K562 (cell line): ENCODE results near the gene ZNF343. TPM values are rescaled to one million over a fixed set of nuclear protein-coding genes. Genes with fewer than 3 reads are reported as not detected.

Experiments
- ATAC-seq: fragments of 200-7000 bp; cut with Tn5 transposase; 3 replicates; pipeline ENCODE4 v1.9.1; 2020; ENCODE audit warnings: moderate library complexity
- BruUV-seq: library from RNA; stranded (reverse); fragments of 400-500 nt; replicated peaks from 2 replicates; lab custom pipeline; 2021; lab: Mats Ljungman, UMichigan
- CTCF ChIA-PET: fragments of 300-600 bp; formaldehyde crosslinking; extraction: SDS; loops from one replicate; lab custom pipeline; 2021; ENCODE audit warnings: low intra/inter-chr PET ratio; lab: Yijun Ruan, JAX
- POLR2A ChIA-PET: fragments of 300-600, 350-650 bp; sonication (Branson Sonifier 250); formaldehyde crosslinking; extraction: SDS; loops from one replicate; lab custom pipeline; 2021; ENCODE audit warnings: antibody characterized with exemption, inconsistent platforms; lab: Yijun Ruan, JAX
- DNase-seq, 4 experiments: peaks; one replicate each; pipeline versions ENCODE4 v3.0.0 to v3.0.0-alpha.2; 2011 to 2018; ENCODE audit warnings: low spot score in 3 of 4, mixed read lengths in 3 of 4; ENCODE audit errors: extremely low read depth in 1 of 4
- FAIRE-seq: peaks from 2 replicates; lab custom pipeline; 2011; peaks lifted over from hg19 to GRCh38; lab: Jason Lieb, UNC
- H2AFZ ChIP-seq: 2 replicates; pipeline ENCODE4 v1.6.0; 2011; ENCODE audit warnings: low read depth, low read length, control low read depth, inconsistent platforms
- H3K27ac ChIP-seq: fragments of 200-600 bp; 3 replicates; pipeline ENCODE4 v1.8.0; 2011; ENCODE audit warnings: low read depth, mild to moderate bottlenecking, control low read depth, inconsistent platforms, low read length, moderate library complexity, mixed read lengths; ENCODE audit errors: extremely low read depth
- H3K27me3 ChIP-seq, 2 experiments: fragments of 300-600 bp in 1 of 2; 2 replicates in 1 of 2; 3 replicates in 1 of 2; pipeline versions ENCODE4 v1.6.0 to v1.8.0; 2011; ENCODE audit warnings: inconsistent platforms in 2 of 2, low read length in 2 of 2, mild to moderate bottlenecking in 1 of 2, mixed read lengths in 1 of 2, moderate library complexity in 1 of 2; ENCODE audit not compliant: control insufficient read depth in 2 of 2, insufficient read depth in 2 of 2
- H3K36me3 ChIP-seq: fragments of 300-600 bp; 3 replicates; pipeline ENCODE4 v1.8.0; 2011; ENCODE audit warnings: mild to moderate bottlenecking, low read length, inconsistent platforms; ENCODE audit not compliant: control insufficient read depth, insufficient read depth
- H3K4me1 ChIP-seq, 2 experiments: fragments of 200-600 bp in 1 of 2; replicated peaks in 1 of 2; 2 replicates in 1 of 2; 3 replicates in 1 of 2; pipeline versions ENCODE4 v1.5.1 to v1.8.0; 2011; ENCODE audit warnings: inconsistent platforms in 2 of 2, low read length in 2 of 2, mild to moderate bottlenecking in 1 of 2, mixed read lengths in 1 of 2, moderate library complexity in 1 of 2; ENCODE audit not compliant: control insufficient read depth in 2 of 2, insufficient read depth in 2 of 2
- H3K4me2 ChIP-seq: 2 replicates; pipeline ENCODE4 v1.6.1; 2011; ENCODE audit warnings: low read length, control low read depth, inconsistent platforms, mixed read lengths; ENCODE audit not compliant: insufficient read depth
- H3K4me3 ChIP-seq: fragments of 200-600 bp; sonication (generic), shearing (Covaris generic); 2 replicates; pipeline ENCODE4 v1.5.1; 2016; ENCODE audit warnings: control low read depth, inconsistent platforms
- H3K79me2 ChIP-seq: fragments of 200-600 bp; 3 replicates; pipeline ENCODE4 v1.8.0; 2011; ENCODE audit warnings: low read length, inconsistent platforms; ENCODE audit not compliant: control insufficient read depth, insufficient read depth
- H3K9ac ChIP-seq, 2 experiments: 2 replicates each; pipeline versions ENCODE4 v1.6.0 to v1.6.1; 2011; ENCODE audit warnings: low read depth in 2 of 2, low read length in 2 of 2, control low read depth in 1 of 2, inconsistent platforms in 1 of 2, mild to moderate bottlenecking in 1 of 2, mixed read lengths in 1 of 2; ENCODE audit not compliant: insufficient read depth in 1 of 2
- H3K9me1 ChIP-seq: one replicate; pipeline ENCODE4 v1.6.0; 2011; ENCODE audit warnings: inconsistent platforms, mild to moderate bottlenecking, low read length, moderate library complexity; ENCODE audit not compliant: control insufficient read depth, insufficient read depth
- H3K9me3 ChIP-seq: replicated peaks from 2 replicates; pipeline ENCODE4 v1.5.1; 2011; ENCODE audit warnings: low read depth, low read length, inconsistent platforms; ENCODE audit not compliant: control insufficient read depth, insufficient read depth
- H4K20me1 ChIP-seq: replicated peaks from 2 replicates; pipeline ENCODE4 v1.6.1; 2011; ENCODE audit warnings: low read length, inconsistent platforms, mixed read lengths; ENCODE audit not compliant: control insufficient read depth, insufficient read depth
- CUX1 ChIP-seq: fragments of 200-800 bp; sonication (Bioruptor generic); IDR thresholded peaks from 2 replicates; pipeline ENCODE4 v1.6.1; 2016; ENCODE audit warnings: missing genetic modification characterization, missing compliant biosample characterization
- DPF2 ChIP-seq: fragments of 450-650 bp; IDR thresholded peaks from 2 replicates; pipeline ENCODE4 v1.6.1; 2016
- NFXL1 ChIP-seq: fragments of 450-650 bp; formaldehyde crosslinking; IDR thresholded peaks from 2 replicates; pipeline ENCODE4 v1.4.0; 2021; ENCODE audit warnings: mild to moderate bottlenecking
- STAG1 ChIP-seq: sonication (generic); formaldehyde crosslinking; IDR thresholded peaks from 2 replicates; pipeline ENCODE4 v1.5.0; 2020; ENCODE audit warnings: missing genetic modification reagents, borderline replicate concordance
- ZNF134 ChIP-seq: fragments of 250-450 bp; sonication (Bioruptor Pico); conservative IDR thresholded peaks from 2 replicates; pipeline ENCODE4 v1.4.0; 2020
- WGBS: fragments of 100-300 bp; shearing (Covaris generic); methylation state at CpG from one replicate; pipeline ENCODE4 v1.1.6; 2016; ENCODE audit warnings: low coverage, mixed read lengths; ENCODE audit not compliant: insufficient coverage; ENCODE audit errors: missing lambda C conversion rate; 5-methylcytosine and 5-hydroxymethylcytosine counted together
- in situ Hi-C: fragments of 300-500 bp; cut with MboI; formaldehyde crosslinking; loops from 4 replicates; pipeline ENCODE4 v1.15.0; 2018; ENCODE audit warnings: inconsistent platforms, mixed read lengths
- intact Hi-C: fragments of 100-400 bp; cut with micrococcal nuclease; formaldehyde crosslinking; loops from 2 replicates; pipeline ENCODE4 v1.14.2; 2022
- polyA plus RNA-seq, 8 experiments: library from polyadenylated mRNA; depleted of rRNA in 4 of 8; stranded (reverse) in 5 of 8; unstranded in 3 of 8; fragments of >200 nt; fragmentation: Nextera tagmentation in 2 of 8; fragmentation: Illumina TruSeq in 1 of 8; extraction: Ambion mirVana in 2 of 8; extraction: Trizol in 1 of 8; gene quantifications; 2 replicates each; pipeline versions ENCODE4 v1.2.1 to v1.2.3, GENCODE V29; 2011 to 2014; ENCODE audit warnings: inconsistent platforms in 1 of 8, missing spikeins in 1 of 8
- total RNA-seq, 7 experiments: library from RNA; depleted of rRNA in 6 of 7; stranded (reverse); fragments of >200 nt in 6 of 7; fragmentation: Illumina TruSeq in 2 of 7; extraction: Trizol in 2 of 7; gene quantifications; 2 replicates each; pipeline versions ENCODE4 v1.2.1 to v1.2.3, GENCODE V29; 2011 to 2021; ENCODE audit warnings: low replicate concordance in 1 of 7
- TF ChIP-seq, protein P1 (sequence below): fragments of 250-450 bp; sonication (Bioruptor Pico); IDR thresholded peaks from 2 replicates; pipeline ENCODE4 v1.8.0; 2021; ENCODE audit warnings: moderate library complexity, mild to moderate bottlenecking, inconsistent platforms

The ZNF343 gene
- total and polyA plus RNA-seq, 9 of the 15 experiments (the other 6 are each of a cell fraction or from before 2014, with no cell fraction given), result 1.4 to 9.8 (median 6.4) TPM

DNA sequence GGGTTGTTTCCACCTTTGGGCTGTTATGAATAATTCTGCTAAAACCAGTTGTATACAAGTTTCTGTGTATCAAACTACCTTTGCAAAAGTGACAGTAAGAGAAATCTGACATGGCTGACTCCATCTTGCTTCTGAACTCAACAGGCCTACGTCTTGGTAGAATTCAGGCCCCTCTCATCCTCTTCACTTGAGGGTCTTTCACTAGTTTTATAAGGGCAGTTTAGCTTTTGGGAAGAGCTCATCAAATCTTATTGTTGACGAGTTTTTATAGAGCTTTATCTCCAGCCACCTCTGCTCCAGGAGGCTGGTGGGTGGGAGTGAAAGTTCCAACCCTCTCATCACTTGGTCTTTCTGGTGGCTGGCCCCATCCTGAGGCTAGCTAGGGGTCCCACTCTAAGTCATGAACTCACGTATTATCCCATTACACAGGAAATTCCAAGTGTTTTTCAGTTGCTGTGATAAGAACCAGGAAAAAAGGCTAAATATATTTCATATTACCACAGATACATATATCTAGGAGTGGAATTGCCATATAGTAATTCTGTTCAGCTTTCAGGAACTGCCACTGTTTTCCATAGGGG is 49.7 kb downstream of the ZNF343 start:
- no TSS peak for BruUV-seq
- Histone ChIP-seq H3K27ac (no peak overlapping the region), H3K27me3 (no peaks in the 10 kb centered on the region), H3K4me2 (no peak overlapping the region), H4K20me1 (no peaks in the 10 kb centered on the region), H3K36me3 (peaks cover 43% of the 10 kb centered on the region), H2AFZ (no peak overlapping the region), H3K4me3 (no peak overlapping the region), H3K79me2 (no peaks in the 10 kb centered on the region; the same call in 2 of the 3 replicates), H3K4me1 (no peaks in the 10 kb centered on the region), H3K9me3 (no peaks in the 10 kb centered on the region), H3K9ac (no peak overlapping the region), H3K9me1 (peaks cover 5% of the 10 kb centered on the region)
- no peak for TF ChIP-seq STAG1 (CRISPR knock-in tag)
- POLR2A ChIA-PET, result interaction anchor here (1.1 to 1.8 kb wide), 5 partner anchors 9 to 217 kb away, joined by 3 to 9 read pairs (median 7); partner anchors contain the start of genes NOP56 and SNRPB
- ATAC-seq (no peak; the same call in 1 of the 3 replicates), DNase-seq (no peak), FAIRE-seq (no peak)
- in situ Hi-C loops, result no loop called here
- WGBS, result 70% methylated on average over 3 of the region's 3 CpGs
- intact Hi-C loops, result no loop called here
- CTCF ChIA-PET, result no interaction called here

DNA sequence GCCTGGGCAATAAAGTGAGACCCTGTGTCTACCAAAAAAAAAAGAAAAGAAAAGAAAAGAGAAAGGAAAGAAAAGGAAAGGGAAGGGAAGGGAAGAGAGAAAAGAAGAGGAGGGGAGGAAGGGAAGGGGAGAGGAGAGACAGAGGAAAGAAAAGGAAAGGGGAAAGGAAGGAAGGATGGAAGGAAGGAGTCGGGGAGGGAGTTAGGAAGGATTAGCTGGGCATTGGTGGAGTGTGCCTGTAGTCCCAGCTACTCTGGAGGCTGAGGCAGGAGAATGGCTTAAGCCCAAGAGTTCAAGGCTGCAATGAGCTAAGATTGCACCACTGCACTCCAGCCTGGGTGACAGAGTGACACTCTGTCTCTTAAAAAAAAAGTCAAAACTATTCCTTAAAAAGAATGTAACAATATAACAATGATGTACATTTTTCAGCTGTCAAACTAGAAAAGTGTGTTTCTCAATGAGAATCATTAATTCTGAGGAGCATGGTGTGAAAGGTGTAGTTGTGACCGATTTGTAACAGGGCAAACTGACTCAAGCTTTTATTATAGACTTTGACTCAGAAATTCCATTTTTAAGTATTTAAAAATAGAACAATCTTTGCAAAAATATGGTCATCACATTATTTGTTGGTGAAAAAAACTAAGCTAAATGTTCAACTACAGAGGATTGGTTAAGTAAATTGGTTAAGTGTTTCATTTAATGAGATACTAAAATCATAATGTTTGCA is 52.8 kb downstream of the ZNF343 start:
- no peaks in the 10 kb centered on the region; the same call in 1 of the 2 replicates for H4K20me1 ChIP-seq
- intact Hi-C loops (no loop called here), in situ Hi-C loops (no loop called here)
- POLR2A ChIA-PET, result interaction anchor here (1.1 kb wide), 2 partner anchors 9 to 11 kb away, joined by 4 to 5 read pairs; no protein-coding TSS in a partner anchor
- BruUV-seq, result no TSS peak
- H3K9me1 ChIP-seq, result no peaks in the 10 kb centered on the region
- DNase-seq (no peak), FAIRE-seq (no peak), ATAC-seq (no peak)
- H3K27ac ChIP-seq, result no peak overlapping the region
- H3K9me3 ChIP-seq, result no peaks in the 10 kb centered on the region
- WGBS, result 30% methylated on average over 2 of the region's 2 CpGs
- peaks cover 12% of the 10 kb centered on the region; the same call in 2 of the 3 replicates for H3K36me3 ChIP-seq
- no peaks in the 10 kb centered on the region for H3K79me2 ChIP-seq
- H3K27me3 ChIP-seq, result peaks cover 0 to 5% of the 10 kb centered on the region in 2 experiments; a peak in 1 of 5 replicates
- H2AFZ ChIP-seq, result no peak overlapping the region
- H3K4me1 ChIP-seq, result no peaks in the 10 kb centered on the region
- no peak overlapping the region for H3K4me3 ChIP-seq
- H3K9ac ChIP-seq, result no peak overlapping the region
- CTCF ChIA-PET, result interaction anchor here (1.1 kb wide), 1 partner anchor 1005 kb away, joined by 3 read pairs; no protein-coding TSS in a partner anchor
- no peak overlapping the region for H3K4me2 ChIP-seq
- TF ChIP-seq, protein P1, sequence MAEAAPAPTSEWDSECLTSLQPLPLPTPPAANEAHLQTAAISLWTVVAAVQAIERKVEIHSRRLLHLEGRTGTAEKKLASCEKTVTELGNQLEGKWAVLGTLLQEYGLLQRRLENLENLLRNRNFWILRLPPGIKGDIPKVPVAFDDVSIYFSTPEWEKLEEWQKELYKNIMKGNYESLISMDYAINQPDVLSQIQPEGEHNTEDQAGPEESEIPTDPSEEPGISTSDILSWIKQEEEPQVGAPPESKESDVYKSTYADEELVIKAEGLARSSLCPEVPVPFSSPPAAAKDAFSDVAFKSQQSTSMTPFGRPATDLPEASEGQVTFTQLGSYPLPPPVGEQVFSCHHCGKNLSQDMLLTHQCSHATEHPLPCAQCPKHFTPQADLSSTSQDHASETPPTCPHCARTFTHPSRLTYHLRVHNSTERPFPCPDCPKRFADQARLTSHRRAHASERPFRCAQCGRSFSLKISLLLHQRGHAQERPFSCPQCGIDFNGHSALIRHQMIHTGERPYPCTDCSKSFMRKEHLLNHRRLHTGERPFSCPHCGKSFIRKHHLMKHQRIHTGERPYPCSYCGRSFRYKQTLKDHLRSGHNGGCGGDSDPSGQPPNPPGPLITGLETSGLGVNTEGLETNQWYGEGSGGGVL (CRISPR knock-in tag), result no peak
- no peak for TF ChIP-seq ZNF134 (CRISPR knock-in tag)
- no peak for TF ChIP-seq DPF2
- TF ChIP-seq NFXL1 (CRISPR knock-in tag), result no peak
- TF ChIP-seq CUX1 (CRISPR knock-in tag), result no peak
